ENCODE measurements around the gene VASH1.
"Not testable (repeated sequence)": the region's sequence is repeated elsewhere in the genome, so short reads cannot be mapped to it uniquely, and the experiment has no call there.

Gene VASH1

DNA sequence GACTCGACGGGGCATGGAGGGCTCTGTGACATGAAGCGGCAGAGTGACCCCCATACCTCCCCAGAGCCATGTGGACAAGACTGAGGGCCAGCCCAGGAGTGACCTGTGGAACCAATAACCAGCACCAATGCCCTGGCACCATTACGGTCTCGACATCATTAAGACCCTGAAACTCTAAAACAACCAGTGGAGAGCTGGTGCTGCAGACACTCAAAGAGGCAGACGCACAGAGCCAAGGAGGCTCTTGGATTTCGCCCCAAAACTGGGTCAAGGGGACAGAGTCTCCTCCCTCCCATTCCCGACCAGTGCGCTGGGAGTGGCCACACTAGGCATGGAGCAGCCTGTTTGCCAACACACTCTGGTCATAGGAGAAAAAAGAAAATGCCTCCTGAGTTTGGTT lies 41.6 kb upstream of the VASH1 start:
- H4K91ac ChIP-seq (ENCODE audit: low read depth, low read length, poor library complexity) = no peak overlapping the region
- no peak overlapping the region for H2BK12ac ChIP-seq (ENCODE audit: low read length)
- no peak for DNase-seq (ENCODE audit: low spot score)
- H3K4me3 ChIP-seq (ENCODE audit: low read length in 2 of 2) = no peak overlapping the region
- peak overlapping the region; percentile 14 for H3K27ac ChIP-seq (replicated peaks; ENCODE audit: low read length)
- peaks cover 0 to 10% of the 10 kb centered on the region in 2 donors for H3K9me3 ChIP-seq (replicated peaks in 1 of 2; ENCODE audit: control insufficient read depth in 2 of 2, insufficient read depth in 1 of 2, low read depth in 1 of 2, low read length in 2 of 2)
- peaks cover 11 to 13% of the 10 kb centered on the region in 2 donors for H3K4me1 ChIP-seq (ENCODE audit: control insufficient read depth in 2 of 2, insufficient read depth in 1 of 2, low read depth in 1 of 2, low read length in 2 of 2)
- H3K36me3 ChIP-seq (replicated peaks in 1 of 2; ENCODE audit: control insufficient read depth in 2 of 2, insufficient read depth in 2 of 2, low read length in 2 of 2) = no peaks in the 10 kb centered on the region
- no peak overlapping the region for H3K9ac ChIP-seq (ENCODE audit: low read depth, low read length, poor library complexity)
- no CpG with 5 or more reads among the region's 9 CpGs for WGBS, 2 donors (ENCODE audit: extremely low coverage in 2 of 2, insufficient read length in 2 of 2, insufficient replicate concordance in 1 of 2)
- no peaks in the 10 kb centered on the region for H3K27me3 ChIP-seq (ENCODE audit: control insufficient read depth in 3 of 3, insufficient read depth in 3 of 3, low read depth in 1 of 3, low read length in 3 of 3)
- H2AFZ ChIP-seq (ENCODE audit: low read length) = peak overlapping the region; percentile 58
- H2AK5ac ChIP-seq (ENCODE audit: low read depth, low read length) = peak overlapping the region; percentile 5
- no peak overlapping the region for H3K18ac ChIP-seq (ENCODE audit: low read length)
- no peak overlapping the region for H3K23ac ChIP-seq (ENCODE audit: low read depth, low read length, poor library complexity)
- H3K4ac ChIP-seq (ENCODE audit: low read length) = no peak overlapping the region
- no peaks in the 10 kb centered on the region for H3K79me1 ChIP-seq (ENCODE audit: low read depth, low read length)
- H4K8ac ChIP-seq (ENCODE audit: low read depth, low read length) = no peak overlapping the region
- no peak overlapping the region for H2BK120ac ChIP-seq (ENCODE audit: low read depth, low read length)
- no peak overlapping the region for H3K4me2 ChIP-seq (ENCODE audit: insufficient read depth, low read length, poor library complexity, severe bottlenecking)
- H3K14ac ChIP-seq (ENCODE audit: low read length) = no peak overlapping the region
- H2BK5ac ChIP-seq (ENCODE audit: low read length) = no peak overlapping the region
- H2BK15ac ChIP-seq (ENCODE audit: low read length) = peak overlapping the region; percentile 25

DNA sequence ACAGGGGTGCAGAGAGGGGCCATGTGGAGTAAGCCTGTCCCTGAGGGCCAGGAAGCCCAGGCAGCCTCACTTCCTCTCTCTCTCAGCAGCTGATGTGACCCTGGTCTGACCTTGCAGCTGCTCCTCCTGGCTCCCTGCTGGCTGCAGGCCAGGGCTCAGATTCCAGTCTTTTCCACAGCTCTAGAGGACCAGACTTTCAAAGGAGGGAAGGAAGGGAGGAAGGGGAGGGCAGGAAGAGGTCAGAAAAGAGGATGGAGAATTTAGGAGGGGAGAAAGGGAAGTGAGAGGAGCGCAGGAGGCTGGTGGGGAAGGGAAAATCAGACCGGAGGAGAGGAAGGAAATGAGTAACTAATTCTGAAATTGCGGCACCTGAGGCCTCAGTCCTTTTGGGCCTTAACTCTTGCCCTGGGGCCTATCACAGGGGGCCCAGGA lies 40.9 kb upstream of the VASH1 start:
- Histone ChIP-seq H3K4me1 (ENCODE audit: control insufficient read depth in 2 of 2, insufficient read depth in 1 of 2, low read depth in 1 of 2, low read length in 2 of 2) (peaks cover 11 to 13% of the 10 kb centered on the region in 2 donors), H3K4me2 (ENCODE audit: insufficient read depth, low read length, poor library complexity, severe bottlenecking) (no peak overlapping the region), H3K9me3 (replicated peaks in 1 of 2; ENCODE audit: control insufficient read depth in 2 of 2, insufficient read depth in 1 of 2, low read depth in 1 of 2, low read length in 2 of 2) (peaks cover 0 to 10% of the 10 kb centered on the region in 2 donors), H3K4me3 (ENCODE audit: low read length in 2 of 2) (no peak overlapping the region), H3K9ac (ENCODE audit: low read depth, low read length, poor library complexity) (no peak overlapping the region), H2BK120ac (ENCODE audit: low read depth, low read length) (no peak overlapping the region), H4K91ac (ENCODE audit: low read depth, low read length, poor library complexity) (no peak overlapping the region), H3K4ac (ENCODE audit: low read length) (no peak overlapping the region), H3K36me3 (replicated peaks in 1 of 2; ENCODE audit: control insufficient read depth in 2 of 2, insufficient read depth in 2 of 2, low read length in 2 of 2) (no peaks in the 10 kb centered on the region), H3K27ac (replicated peaks; ENCODE audit: low read length) (peak overlapping the region; percentile 47), H2BK5ac (ENCODE audit: low read length) (no peak overlapping the region), H3K14ac (ENCODE audit: low read length) (no peak overlapping the region), H3K79me1 (ENCODE audit: low read depth, low read length) (no peaks in the 10 kb centered on the region), H3K27me3 (ENCODE audit: control insufficient read depth in 3 of 3, insufficient read depth in 3 of 3, low read depth in 1 of 3, low read length in 3 of 3) (no peaks in the 10 kb centered on the region), H3K23ac (ENCODE audit: low read depth, low read length, poor library complexity) (no peak overlapping the region), H2AK5ac (ENCODE audit: low read depth, low read length) (no peak overlapping the region), H2AFZ (ENCODE audit: low read length) (peak overlapping the region; percentile 58), H2BK15ac (ENCODE audit: low read length) (no peak overlapping the region), H2BK12ac (ENCODE audit: low read length) (no peak overlapping the region), H3K18ac (ENCODE audit: low read length) (no peak overlapping the region), H4K8ac (ENCODE audit: low read depth, low read length) (no peak overlapping the region)
- no CpG with 5 or more reads among the region's 3 CpGs for WGBS, 2 donors (ENCODE audit: extremely low coverage in 2 of 2, insufficient read length in 2 of 2, insufficient replicate concordance in 1 of 2)
- DNase-seq (ENCODE audit: low spot score) = peak; percentile 30

DNA sequence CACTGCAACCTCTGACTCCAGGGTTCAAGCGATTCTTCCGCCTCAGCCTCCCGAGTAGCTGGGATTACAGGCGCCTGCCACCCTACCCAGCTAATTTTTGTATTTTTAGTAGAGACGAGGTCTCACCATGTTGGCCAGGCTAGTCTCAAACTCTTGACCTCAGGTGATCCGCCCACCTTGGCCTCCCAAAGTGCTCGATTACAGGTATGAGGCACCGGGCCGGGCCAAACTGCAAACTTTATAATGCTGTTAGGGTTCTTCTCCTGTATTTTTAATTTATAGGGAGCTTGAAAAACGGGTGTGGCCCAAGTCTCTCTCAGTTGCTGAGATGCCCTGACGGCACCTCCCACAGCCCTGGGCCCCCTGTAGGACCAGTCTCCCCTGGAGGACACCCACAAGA lies 39.8 kb upstream of the VASH1 start:
- H2AFZ ChIP-seq (ENCODE audit: low read length); DNase-seq (ENCODE audit: low spot score); H3K4ac ChIP-seq (ENCODE audit: low read length); H2AK5ac ChIP-seq (ENCODE audit: low read depth, low read length); H3K79me1 ChIP-seq (ENCODE audit: low read depth, low read length); H3K4me3 ChIP-seq (ENCODE audit: low read length in 2 of 2); H3K4me2 ChIP-seq (ENCODE audit: insufficient read depth, low read length, poor library complexity, severe bottlenecking); H2BK5ac ChIP-seq (ENCODE audit: low read length); H3K23ac ChIP-seq (ENCODE audit: low read depth, low read length, poor library complexity); H4K91ac ChIP-seq (ENCODE audit: low read depth, low read length, poor library complexity); H3K14ac ChIP-seq (ENCODE audit: low read length); H4K8ac ChIP-seq (ENCODE audit: low read depth, low read length); H2BK15ac ChIP-seq (ENCODE audit: low read length); H3K36me3 ChIP-seq (replicated peaks in 1 of 2; ENCODE audit: control insufficient read depth in 2 of 2, insufficient read depth in 2 of 2, low read length in 2 of 2); H3K9ac ChIP-seq (ENCODE audit: low read depth, low read length, poor library complexity); H2BK12ac ChIP-seq (ENCODE audit: low read length); H3K27me3 ChIP-seq (ENCODE audit: control insufficient read depth in 3 of 3, insufficient read depth in 3 of 3, low read depth in 1 of 3, low read length in 3 of 3); H3K18ac ChIP-seq (ENCODE audit: low read length); H2BK120ac ChIP-seq (ENCODE audit: low read depth, low read length); H3K9me3 ChIP-seq (replicated peaks in 1 of 2; ENCODE audit: control insufficient read depth in 2 of 2, insufficient read depth in 1 of 2, low read depth in 1 of 2, low read length in 2 of 2); H3K27ac ChIP-seq (replicated peaks; ENCODE audit: low read length): not testable (repeated sequence)
- H3K4me1 ChIP-seq (ENCODE audit: control insufficient read depth in 2 of 2, insufficient read depth in 1 of 2, low read depth in 1 of 2, low read length in 2 of 2) = peaks cover 11 to 13% of the 10 kb centered on the region in 2 donors
- no CpG with 5 or more reads among the region's 11 CpGs for WGBS, 2 donors (ENCODE audit: extremely low coverage in 2 of 2, insufficient read length in 2 of 2, insufficient replicate concordance in 1 of 2)

DNA sequence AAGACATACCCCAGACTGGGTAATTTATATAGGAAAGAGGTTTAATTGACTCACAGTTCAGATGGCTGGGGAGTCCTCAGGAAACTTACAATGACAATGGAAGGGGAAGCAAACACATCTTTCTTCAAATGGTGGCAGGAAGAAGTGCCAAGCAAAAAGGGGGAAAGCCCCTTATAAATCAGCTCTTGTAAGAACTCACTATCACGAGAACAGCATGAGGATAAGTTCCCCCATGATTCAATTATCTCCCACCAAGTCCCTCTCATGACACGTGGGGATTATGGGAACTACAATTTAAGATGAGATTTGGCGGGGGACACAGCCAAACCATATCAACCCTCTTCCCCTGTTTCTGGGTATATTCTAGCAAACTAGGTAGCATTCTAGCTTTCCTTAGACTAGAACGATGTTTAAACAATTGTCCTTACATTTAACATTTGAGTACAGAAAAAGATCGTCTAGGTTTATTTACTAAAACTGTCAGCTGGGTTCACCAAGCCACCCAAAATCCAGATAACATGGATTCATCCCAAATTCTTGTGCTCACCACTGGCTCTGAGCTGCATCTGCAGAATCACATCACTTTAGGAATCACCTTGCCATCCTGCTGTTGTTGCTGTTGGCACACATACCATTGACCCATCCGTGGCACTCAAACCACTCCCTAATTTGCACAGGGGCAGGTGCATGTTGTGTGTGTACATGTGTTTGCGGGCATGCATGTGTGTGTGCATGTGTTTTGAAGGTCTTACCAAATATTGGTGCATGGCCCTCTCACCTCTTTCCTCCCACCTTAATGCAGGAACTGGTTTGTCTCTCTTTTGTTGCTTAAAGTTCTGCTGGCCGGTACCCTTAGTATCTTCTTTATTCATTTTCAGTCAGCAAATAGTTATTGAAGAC lies 36.4 kb upstream of the VASH1 start:
- no peak for DNase-seq (ENCODE audit: low spot score)
- H3K27ac ChIP-seq (replicated peaks; ENCODE audit: low read length) = no peak overlapping the region
- H3K4ac ChIP-seq (ENCODE audit: low read length) = no peak overlapping the region
- no peaks in the 10 kb centered on the region for H3K9me3 ChIP-seq (replicated peaks in 1 of 2; ENCODE audit: control insufficient read depth in 2 of 2, insufficient read depth in 1 of 2, low read depth in 1 of 2, low read length in 2 of 2)
- no peak overlapping the region for H2BK120ac ChIP-seq (ENCODE audit: low read depth, low read length)
- H3K9ac ChIP-seq (ENCODE audit: low read depth, low read length, poor library complexity) = no peak overlapping the region
- H2AK5ac ChIP-seq (ENCODE audit: low read depth, low read length) = no peak overlapping the region
- H3K36me3 ChIP-seq (replicated peaks in 1 of 2; ENCODE audit: control insufficient read depth in 2 of 2, insufficient read depth in 2 of 2, low read length in 2 of 2) = no peaks in the 10 kb centered on the region
- no peak overlapping the region for H3K23ac ChIP-seq (ENCODE audit: low read depth, low read length, poor library complexity)
- no peak overlapping the region for H3K14ac ChIP-seq (ENCODE audit: low read length)
- H4K91ac ChIP-seq (ENCODE audit: low read depth, low read length, poor library complexity) = no peak overlapping the region
- peaks cover 8 to 9% of the 10 kb centered on the region in 2 donors for H3K4me1 ChIP-seq (ENCODE audit: control insufficient read depth in 2 of 2, insufficient read depth in 1 of 2, low read depth in 1 of 2, low read length in 2 of 2)
- H2BK5ac ChIP-seq (ENCODE audit: low read length) = no peak overlapping the region
- no peaks in the 10 kb centered on the region for H3K79me1 ChIP-seq (ENCODE audit: low read depth, low read length)
- H2BK15ac ChIP-seq (ENCODE audit: low read length) = no peak overlapping the region
- no peak overlapping the region for H3K4me2 ChIP-seq (ENCODE audit: insufficient read depth, low read length, poor library complexity, severe bottlenecking)
- no peak overlapping the region for H2AFZ ChIP-seq (ENCODE audit: low read length)
- H2BK12ac ChIP-seq (ENCODE audit: low read length) = no peak overlapping the region
- no peaks in the 10 kb centered on the region for H3K27me3 ChIP-seq (ENCODE audit: control insufficient read depth in 3 of 3, insufficient read depth in 3 of 3, low read depth in 1 of 3, low read length in 3 of 3)
- H3K4me3 ChIP-seq (ENCODE audit: low read length in 2 of 2) = peak overlapping the region in 1 of 2 donors; percentile 13
- WGBS, 2 donors (ENCODE audit: extremely low coverage in 2 of 2, insufficient read length in 2 of 2, insufficient replicate concordance in 1 of 2) = no CpG with 5 or more reads among the region's 8 CpGs
- H4K8ac ChIP-seq (ENCODE audit: low read depth, low read length) = no peak overlapping the region
- no peak overlapping the region for H3K18ac ChIP-seq (ENCODE audit: low read length)
